SK-MEL-5 (cell line): ENCODE results near the gene CERS1. TPM values are rescaled to one million over a fixed set of nuclear protein-coding genes. Genes with fewer than 3 reads are reported as not detected.

Experiments used
- DNase-seq: peaks from one replicate; pipeline ENCODE4 v3.0.0-alpha.2; 2016; ENCODE audit warnings: low read depth, low spot score
- in situ Hi-C: cut with HindIII; loops from 2 replicates; pipeline ENCODE4 v1.10.0; 2016; ENCODE audit warnings: low sequenced_read_pairs, high pct_unique_total_duplicates, low pct_unique_long_range_greater_than_20kb
- total RNA-seq: library from RNA; depleted of rRNA; stranded (reverse); fragments of >200 nt; shearing (Covaris generic); gene quantifications from 2 replicates; pipeline ENCODE4 v1.2.3, GENCODE V29; 2014; rRNA removed

Gene CERS1
- total RNA-seq, 1 experiment from 2014 or later: 12.0 TPM

DNA sequence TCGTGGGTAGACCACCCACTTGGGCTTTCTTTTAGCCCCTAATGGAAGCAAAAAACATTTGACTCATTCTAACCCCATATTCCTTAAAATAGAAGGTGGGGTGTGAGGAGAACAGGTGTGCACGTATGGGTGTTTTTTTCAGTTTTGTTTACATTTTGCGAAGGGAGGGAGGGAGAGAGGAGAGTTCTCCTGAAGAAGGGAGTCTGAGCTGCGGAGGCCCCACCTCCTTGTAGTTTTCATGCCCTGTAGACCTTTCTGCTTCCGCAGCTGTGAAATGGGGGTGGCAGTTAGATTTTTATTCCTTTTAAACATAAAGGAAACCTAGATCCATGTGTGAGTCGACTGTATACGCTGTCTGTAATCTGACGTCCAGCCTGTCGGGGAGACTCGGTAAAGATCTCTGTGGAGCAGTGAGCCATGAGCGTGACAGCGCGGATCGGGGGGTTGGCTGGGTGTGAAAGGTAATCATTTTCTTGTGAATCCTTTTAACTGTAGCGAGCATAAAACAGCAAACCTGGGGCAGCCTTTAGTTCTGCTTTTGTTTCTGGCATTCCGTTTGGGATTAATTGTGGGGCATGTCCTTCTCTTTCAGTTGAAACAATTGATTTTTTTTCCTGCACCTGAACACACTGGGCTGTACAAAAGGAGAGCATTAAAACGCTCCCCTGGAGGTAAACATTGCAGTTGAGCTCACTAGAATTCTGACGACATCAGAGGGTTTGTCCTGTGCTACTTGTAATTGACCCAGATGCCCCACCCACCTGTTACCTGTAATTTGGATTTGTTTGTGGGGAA, 61.9 kb downstream of the CERS1 start:
- in situ Hi-C loops: no loop called here

DNA sequence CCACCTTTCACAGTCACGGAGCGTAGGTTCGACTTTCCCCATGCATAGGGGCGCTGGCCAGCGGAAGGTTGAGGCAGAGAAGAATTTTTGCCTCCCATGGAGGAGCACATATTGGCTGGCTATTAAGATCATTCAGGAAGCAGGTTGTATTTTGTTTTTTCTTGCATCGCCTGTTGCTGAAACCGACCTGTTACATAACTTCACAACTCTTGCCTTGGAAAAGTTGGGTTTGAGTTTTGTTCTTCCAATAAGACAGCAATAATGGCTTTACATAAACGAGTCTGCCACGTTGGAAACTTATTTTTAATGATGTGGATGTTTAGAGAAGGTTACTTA, 62.8 kb downstream of the CERS1 start:
- no peak for DNase-seq
- in situ Hi-C loops: no loop called here

More for the DNA sequence above, 61.9 kb downstream of the CERS1 start:
- no peak for DNase-seq

DNA sequence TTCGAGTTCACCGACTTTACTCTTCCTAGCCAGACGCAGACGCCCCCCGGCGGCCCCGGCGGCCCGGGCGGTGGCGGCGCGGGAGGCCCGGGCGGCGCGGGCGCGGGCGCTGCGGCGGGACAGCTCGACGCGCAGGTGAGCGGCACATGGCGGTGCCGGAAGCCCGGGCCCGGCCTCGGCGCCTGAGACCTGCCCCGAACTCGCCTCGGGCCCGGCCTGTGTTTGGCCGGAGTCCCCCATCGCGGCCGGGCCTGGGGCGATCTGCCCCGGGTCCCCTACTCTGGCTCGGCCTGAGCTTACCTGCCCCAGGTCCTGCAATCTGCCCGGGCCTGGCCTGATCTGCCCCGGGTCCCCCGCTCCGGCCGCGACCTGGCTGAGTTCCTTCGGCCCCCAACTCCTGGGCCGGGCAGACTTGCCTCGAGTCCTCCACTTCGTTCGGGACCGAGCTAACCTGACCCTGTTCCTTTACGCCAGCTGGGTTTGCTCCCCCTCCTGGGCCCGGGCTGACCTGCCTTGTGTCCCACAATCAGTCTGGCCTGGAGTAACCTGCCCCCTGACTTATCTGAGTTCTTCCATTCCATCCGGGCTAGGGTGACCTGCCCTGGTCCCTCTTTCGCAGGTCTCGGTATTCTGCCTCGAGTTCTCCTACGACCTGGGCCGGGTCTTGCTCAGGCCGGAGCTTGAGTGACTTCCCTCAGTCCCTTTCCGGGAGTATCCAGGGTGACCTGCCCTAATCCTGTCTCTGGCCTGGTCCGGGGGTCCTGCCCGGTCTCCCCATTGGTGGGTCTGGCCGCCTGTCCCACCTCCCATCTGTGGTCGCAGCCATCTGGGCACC, 63.4 kb downstream of the CERS1 start:
- DNase-seq: no peak
- in situ Hi-C loops: no loop called here

DNA sequence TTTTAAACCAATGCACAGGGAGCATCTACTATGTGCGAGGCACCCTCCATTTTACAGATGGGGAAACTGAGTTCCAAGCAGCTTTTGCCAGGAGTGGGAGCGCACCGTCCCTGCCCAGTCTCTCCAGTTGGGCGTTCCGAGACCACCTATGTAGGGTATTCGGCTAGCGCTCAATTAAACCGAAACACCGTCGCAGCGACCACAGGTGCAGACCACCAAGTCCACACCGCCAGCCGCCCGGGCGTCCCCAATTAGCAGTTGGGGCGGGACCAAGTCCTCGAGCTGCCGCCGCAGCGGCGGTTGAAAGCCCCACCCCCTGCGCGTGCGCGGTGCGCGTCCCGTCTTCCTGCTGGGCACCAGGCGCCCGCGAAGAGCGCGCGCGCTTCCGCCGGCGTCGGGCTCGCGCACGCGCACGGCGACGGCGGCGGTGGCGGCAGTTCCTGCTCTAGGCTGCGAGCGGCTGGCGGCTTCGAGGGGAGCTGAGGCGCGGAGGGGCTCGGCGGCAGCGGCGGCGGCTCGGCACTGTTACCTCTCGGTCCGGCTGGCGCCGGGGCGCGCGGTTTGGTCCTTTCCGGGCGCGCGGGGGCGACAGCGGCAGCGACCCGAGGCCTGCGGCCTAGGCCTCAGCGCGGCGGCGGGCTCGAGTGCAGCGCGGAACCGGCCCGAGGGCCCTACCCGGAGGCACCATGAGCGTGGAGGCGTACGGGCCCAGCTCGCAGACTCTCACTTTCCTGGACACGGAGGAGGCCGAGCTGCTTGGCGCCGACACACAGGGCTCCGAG, 64.2 kb downstream of the CERS1 start, which contains the start of gene UPF1:
Gene UPF1, plus strand, starts transcription at position 436 of the 782 bp plus-strand sequence. Its CDS starts 251 bp downstream, at position 687.
- peak; percentile 87 for DNase-seq
- in situ Hi-C loops: no loop called here

DNA sequence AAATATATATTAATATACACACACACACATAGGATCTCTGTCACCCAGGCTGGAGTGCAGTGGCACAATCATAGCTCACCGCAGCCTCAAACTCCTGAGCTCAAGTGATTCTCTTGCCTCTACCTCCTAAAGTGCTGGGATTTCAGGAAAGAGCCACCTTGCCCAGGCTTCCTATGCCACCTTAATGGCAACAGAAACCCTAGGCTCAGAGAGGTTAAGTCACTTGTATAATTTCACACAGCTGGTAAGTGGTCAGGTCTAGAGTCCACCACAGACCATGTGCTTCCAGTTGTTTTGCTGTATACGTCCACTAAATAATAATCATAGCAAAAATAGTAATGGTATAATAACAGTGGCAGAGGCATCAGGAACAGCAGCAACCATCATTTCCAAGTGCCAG, 65.5 kb downstream of the CERS1 start:
- in situ Hi-C loops: no loop called here
- no peak for DNase-seq

DNA sequence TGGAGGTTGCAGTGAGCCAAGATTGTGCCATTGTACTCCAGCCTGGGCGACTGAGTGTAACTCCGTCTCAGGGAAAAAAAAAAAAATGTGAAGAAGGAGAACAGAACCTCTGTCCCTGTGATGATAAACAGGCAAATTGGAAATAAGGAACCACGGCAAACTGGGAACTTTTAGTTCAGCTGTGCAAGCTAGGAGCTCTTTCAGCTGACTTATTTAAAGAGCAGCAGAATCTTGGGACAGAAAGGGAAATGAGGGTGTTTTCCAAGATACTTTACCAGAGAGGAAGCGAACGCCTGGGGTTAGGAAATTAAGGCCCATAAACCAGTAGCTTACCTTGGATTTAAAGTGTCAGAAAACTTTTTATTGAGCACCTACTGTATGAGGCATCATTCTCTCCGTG, 67.2 kb downstream of the CERS1 start:
- in situ Hi-C loops: no loop called here
- DNase-seq: no peak

Other genes starting within 250 kb of the CERS1 start
- gene CRTC1, start 212.5 kb downstream of the CERS1 start, total RNA-seq: 0.95 and 1.2 TPM in 2 replicates
- gene COMP, start 104.9 kb downstream of the CERS1 start, total RNA-seq: not detected in 2 replicates
- 22.4 and 25.7 TPM in 2 replicates for gene UPF1, start 64.2 kb downstream of the CERS1 start, total RNA-seq
- 228 and 253 TPM in 2 replicates for gene COPE, start 23.2 kb upstream of the CERS1 start, total RNA-seq
- gene DDX49, start 23.6 kb upstream of the CERS1 start, total RNA-seq: 47.2 and 51.4 TPM in 2 replicates
- 21.0 and 30.2 TPM in 2 replicates for gene HOMER3, start 45.1 kb upstream of the CERS1 start, total RNA-seq
- 26.5 and 26.6 TPM in 2 replicates for gene SUGP2, start 137.4 kb upstream of the CERS1 start, total RNA-seq
- 30.6 and 33.5 TPM in 2 replicates for gene ARMC6, start 137.4 kb upstream of the CERS1 start, total RNA-seq
- gene SLC25A42, start 167.8 kb upstream of the CERS1 start, total RNA-seq: 0.90 and 2.4 TPM in 2 replicates
- gene TMEM161A, start 242.3 kb upstream of the CERS1 start, total RNA-seq: 31.4 and 34.4 TPM in 2 replicates